HK-2 (cell line): ENCODE measurements around the gene SLC1A4.
"Not testable (repeated sequence)": the region's sequence is repeated elsewhere in the genome, so short reads cannot be mapped to it uniquely, and the experiment has no call there.

ENCODE experiments used
- DNase-seq: peaks from one replicate; pipeline ENCODE4 v3.0.0-alpha.2; 2018; ENCODE audit not compliant: unreplicated experiment

The SLC1A4 gene

GRCh38 chr2:64989126-64989981, at the start of gene SLC1A4:
TSS of gene SLC1A4 (plus strand) at chr2:64989399. CDS start at chr2:64989644, 245 bp downstream.
- DNase-seq = peak; percentile 93

- no peak for DNase-seq
Measured at GRCh38 chr2:64941143-64941542, 48.1 kb upstream of the SLC1A4 start.

GRCh38 chr2:64941801-64942200, 47.4 kb upstream of the SLC1A4 start:
- DNase-seq = no peak

- no peak for DNase-seq
Measured at GRCh38 chr2:64942693-64943092, 46.5 kb upstream of the SLC1A4 start.

GRCh38 chr2:64943387-64944150, 45.6 kb upstream of the SLC1A4 start:
- no peak for DNase-seq

- DNase-seq = no peak
Measured at GRCh38 chr2:64944484-64944883, 44.7 kb upstream of the SLC1A4 start.

- peak; percentile 16 for DNase-seq
Measured at GRCh38 chr2:64945973-64946768, 43.0 kb upstream of the SLC1A4 start.

- no peak for DNase-seq
Measured at GRCh38 chr2:64946769-64947247, 42.4 kb upstream of the SLC1A4 start.

- DNase-seq = no peak
Measured at GRCh38 chr2:64947885-64948284, 41.3 kb upstream of the SLC1A4 start.

GRCh38 chr2:64950226-64951160, 38.7 kb upstream of the SLC1A4 start:
- DNase-seq = no peak

- no peak for DNase-seq
Measured at GRCh38 chr2:64951306-64951953, 37.8 kb upstream of the SLC1A4 start.

GRCh38 chr2:64952096-64952495, 37.1 kb upstream of the SLC1A4 start:
- DNase-seq = no peak

GRCh38 chr2:64952511-64953482, 36.4 kb upstream of the SLC1A4 start:
- no peak for DNase-seq

- DNase-seq = no peak
Measured at GRCh38 chr2:64955467-64955866, 33.7 kb upstream of the SLC1A4 start.

GRCh38 chr2:64957109-64957903, 31.9 kb upstream of the SLC1A4 start:
- DNase-seq = no peak

- DNase-seq = no peak
Measured at GRCh38 chr2:64958556-64958955, 30.6 kb upstream of the SLC1A4 start.

GRCh38 chr2:64960819-64961218, 28.4 kb upstream of the SLC1A4 start:
- DNase-seq = no peak

- not testable (repeated sequence) for DNase-seq
Measured at GRCh38 chr2:64963138-64963537, 26.1 kb upstream of the SLC1A4 start.
